Kidney (tissue), 14 donors: ENCODE data around the gene KIF11. TPM values are rescaled to one million over a fixed set of nuclear protein-coding genes. Genes with fewer than 3 reads are reported as not detected.

ENCODE experiments used
- DNase-seq, 5 donors: peaks; one replicate each; pipeline ENCODE4 v3.0.0-alpha.2; 2013 to 2020
- FAIRE-seq: peaks from 2 replicates; lab custom pipeline; 2012; peaks lifted over from hg19 to GRCh38; lab: Jason Lieb, UNC
- H3K27ac ChIP-seq, 2 donors: one replicate each; pipeline ENCODE4 v1.7.0; 2013; ENCODE audit warnings: low read depth in 2 of 2, low read length in 2 of 2, inconsistent platforms in 1 of 2
- H3K27me3 ChIP-seq: one replicate; pipeline ENCODE4 v1.7.1; 2013; ENCODE audit warnings: low read length, inconsistent platforms; ENCODE audit not compliant: control insufficient read depth, insufficient read depth
- H3K36me3 ChIP-seq, 3 donors: one replicate each; pipeline versions ENCODE4 v1.7.0 to v1.7.1; 2013; ENCODE audit warnings: low read length in 3 of 3, control low read depth in 1 of 3, inconsistent platforms in 1 of 3; ENCODE audit not compliant: insufficient read depth in 3 of 3, control insufficient read depth in 2 of 3
- H3K4me1 ChIP-seq, 3 donors: one replicate each; pipeline versions ENCODE4 v1.7.0 to v1.7.1; 2013; ENCODE audit warnings: low read length in 3 of 3, inconsistent platforms in 1 of 3, low read depth in 1 of 3; ENCODE audit not compliant: control insufficient read depth in 2 of 3, insufficient read depth in 2 of 3
- H3K4me3 ChIP-seq, 3 donors: one replicate each; pipeline versions ENCODE4 v1.7.0 to v1.8.1; 2013; ENCODE audit warnings: low read length in 3 of 3, control low read depth in 1 of 3, inconsistent platforms in 1 of 3
- H3K9ac ChIP-seq, 3 donors: one replicate each; pipeline versions ENCODE4 v1.7.0 to v1.7.1; 2013; ENCODE audit warnings: low read length in 3 of 3, control low read depth in 1 of 3, inconsistent platforms in 1 of 3
- H3K9me3 ChIP-seq, 3 donors: one replicate each; pipeline versions ENCODE4 v1.7.0 to v1.7.1; 2013; ENCODE audit warnings: low read length in 3 of 3, control low read depth in 1 of 3, inconsistent platforms in 1 of 3; ENCODE audit not compliant: control insufficient read depth in 2 of 3, insufficient read depth in 1 of 3
- intact Hi-C: fragments of 100-400 bp; cut with DNase I; formaldehyde crosslinking; loops from one replicate; pipeline ENCODE4 v1.11.1; 2022
- polyA plus RNA-seq: library from polyadenylated mRNA; stranded (reverse); fragments of 350-450 nt; fragmentation: Illumina TruSeq; extraction: RNeasy Lipid Tissue Mini Kit (QIAGEN cat#74804); gene quantifications from one replicate; pipeline ENCODE4 v1.2.3, GENCODE V29; 2014; ENCODE audit warnings: low read depth, low replicate concordance; ENCODE audit not compliant: insufficient read depth
- total RNA-seq: library from RNA; stranded (reverse); fragmentation: NEBNext Ultra II Directional; extraction: Animal tissue kit (Norgen Biotek cat#: 25700); gene quantifications from one replicate; pipeline ENCODE4 v1.2.1, GENCODE V29; 2021
- TF ChIP-seq, protein P1 (sequence below): IDR thresholded peaks from 3 replicates; pipeline ENCODE4 v1.5.1; 2012; ENCODE audit warnings: mild to moderate bottlenecking, moderate library complexity, borderline replicate concordance; ENCODE audit not compliant: insufficient read depth; ENCODE audit errors: extremely low read depth
- donor health status: control.
- donor health status: control.
- donor health status: control.
- donor health status: control.
- donor health status: control.
- donor health status: DM: yes; HTN: yes; CAD: no.
- donor health status: Normal renal cell carcinoma (clear cell type).

Gene KIF11
- total and polyA plus RNA-seq, 2 donors from 2014 or later: 0.39 to 1.6 TPM

GRCh38 chr10:92604841-92605240 is 11.9 kb downstream of the KIF11 start:
- peaks cover 0 to 2% (median 0%) of the 10 kb centered on the region in 3 donors for H3K36me3 ChIP-seq
- FAIRE-seq (no peak), DNase-seq (no peak)
- no peaks in the 10 kb centered on the region for H3K9me3 ChIP-seq
- no peak overlapping the region for H3K27ac ChIP-seq
- H3K4me1 ChIP-seq: no peaks in the 10 kb centered on the region
- H3K4me3 ChIP-seq: no peak overlapping the region
- no peaks in the 10 kb centered on the region for H3K27me3 ChIP-seq
- no peak overlapping the region for H3K9ac ChIP-seq
- TF ChIP-seq, protein P1, sequence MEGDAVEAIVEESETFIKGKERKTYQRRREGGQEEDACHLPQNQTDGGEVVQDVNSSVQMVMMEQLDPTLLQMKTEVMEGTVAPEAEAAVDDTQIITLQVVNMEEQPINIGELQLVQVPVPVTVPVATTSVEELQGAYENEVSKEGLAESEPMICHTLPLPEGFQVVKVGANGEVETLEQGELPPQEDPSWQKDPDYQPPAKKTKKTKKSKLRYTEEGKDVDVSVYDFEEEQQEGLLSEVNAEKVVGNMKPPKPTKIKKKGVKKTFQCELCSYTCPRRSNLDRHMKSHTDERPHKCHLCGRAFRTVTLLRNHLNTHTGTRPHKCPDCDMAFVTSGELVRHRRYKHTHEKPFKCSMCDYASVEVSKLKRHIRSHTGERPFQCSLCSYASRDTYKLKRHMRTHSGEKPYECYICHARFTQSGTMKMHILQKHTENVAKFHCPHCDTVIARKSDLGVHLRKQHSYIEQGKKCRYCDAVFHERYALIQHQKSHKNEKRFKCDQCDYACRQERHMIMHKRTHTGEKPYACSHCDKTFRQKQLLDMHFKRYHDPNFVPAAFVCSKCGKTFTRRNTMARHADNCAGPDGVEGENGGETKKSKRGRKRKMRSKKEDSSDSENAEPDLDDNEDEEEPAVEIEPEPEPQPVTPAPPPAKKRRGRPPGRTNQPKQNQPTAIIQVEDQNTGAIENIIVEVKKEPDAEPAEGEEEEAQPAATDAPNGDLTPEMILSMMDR: no peak
- intact Hi-C loops: no loop called here

- H3K9me3 ChIP-seq: no peaks in the 10 kb centered on the region
- H3K36me3 ChIP-seq: no peaks in the 10 kb centered on the region
- no peak for DNase-seq
- no peaks in the 10 kb centered on the region for H3K27me3 ChIP-seq
- H3K9ac ChIP-seq: no peak overlapping the region
- H3K4me3 ChIP-seq: no peak overlapping the region
- no peaks in the 10 kb centered on the region for H3K4me1 ChIP-seq
- H3K27ac ChIP-seq: no peak overlapping the region
- TF ChIP-seq, protein P1: no peak
- no peak for FAIRE-seq
- intact Hi-C loops: no loop called here
These were observed 22.6 kb downstream of the KIF11 start for GRCh38 chr10:92615515-92615914.

DNA sequence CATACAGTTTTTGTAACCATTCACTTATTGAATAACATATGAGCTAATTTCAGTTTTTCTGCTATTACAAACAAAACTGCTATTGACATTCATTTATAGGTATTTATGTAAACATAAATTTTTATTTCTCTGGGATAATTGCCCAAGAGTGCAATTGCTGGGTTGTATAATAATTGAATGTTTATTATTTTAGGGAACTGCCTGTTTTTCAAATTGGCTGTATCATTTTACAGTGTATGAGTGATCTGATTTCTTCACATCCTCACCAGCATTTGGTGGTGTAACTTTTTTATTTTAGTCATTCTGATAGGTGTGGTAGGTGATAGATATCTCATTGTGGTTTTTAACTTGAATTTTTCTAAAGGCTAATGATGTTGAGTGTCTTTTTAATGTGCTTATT is 26.4 kb downstream of the KIF11 start:
- H3K9ac ChIP-seq: no peak overlapping the region
- intact Hi-C loops: no loop called here
- H3K36me3 ChIP-seq: no peaks in the 10 kb centered on the region
- FAIRE-seq (no peak), DNase-seq (no peak)
- no peaks in the 10 kb centered on the region for H3K9me3 ChIP-seq
- no peaks in the 10 kb centered on the region for H3K4me1 ChIP-seq
- no peak overlapping the region for H3K4me3 ChIP-seq
- H3K27me3 ChIP-seq: no peaks in the 10 kb centered on the region
- no peak overlapping the region for H3K27ac ChIP-seq
- TF ChIP-seq, protein P1: no peak
